ENCODE results near the gene SYMPK. TPM values are rescaled to one million over a fixed set of nuclear protein-coding genes. Genes with fewer than 3 reads are reported as not detected.

Gene SYMPK
- total RNA-seq = 30.6 and 42.0 TPM in 2 replicates

GRCh38 chr19:45862564-45863334 lies at the start of gene SYMPK:
TSS of gene SYMPK (minus strand) at chr19:45863147. CDS start at chr19:45854495, 8,652 bp downstream.
- Histone ChIP-seq H3K27me3 (ENCODE audit: insufficient read depth, low read length) (peaks cover 41% of the 10 kb centered on the region), H3K4me1 (ENCODE audit: insufficient read depth, low read length) (peaks cover 7% of the 10 kb centered on the region), H3K9me3 (ENCODE audit: low read depth, low read length) (no peaks in the 10 kb centered on the region), H3K27ac (ENCODE audit: low read depth, low read length) (peak within 1 kb of the TSS; percentile 86), H3K4me3 (ENCODE audit: insufficient read depth, low read length) (peak within 1 kb of the TSS; percentile 83), H3K4me2 (ENCODE audit: insufficient read depth, low read length) (peak within 1 kb of the TSS; percentile 90), H4K20me1 (ENCODE audit: insufficient read depth, low read length) (no peaks in the 10 kb centered on the region), H2AFZ (ENCODE audit: low read length) (peak within 1 kb of the TSS; percentile 97), H3K79me2 (ENCODE audit: insufficient read depth, low read length) (peaks cover 50% of the 10 kb centered on the region), H3K36me3 (ENCODE audit: insufficient read depth, low read length) (peaks cover 23% of the 10 kb centered on the region)
- DNase-seq (ENCODE audit: insufficient read length, low spot score, missing footprints) = peak; percentile 100
- TF ChIP-seq CTCF (IDR thresholded peaks at IDR 0.05; ENCODE audit: extremely low read depth, low read depth, low read length) = no peak

GRCh38 chr19:45911291-45911690 lies 48.3 kb upstream of the SYMPK start:
- Histone ChIP-seq H4K20me1 (ENCODE audit: insufficient read depth, low read length) (no peaks in the 10 kb centered on the region), H3K79me2 (ENCODE audit: insufficient read depth, low read length) (no peaks in the 10 kb centered on the region), H3K36me3 (ENCODE audit: insufficient read depth, low read length) (no peaks in the 10 kb centered on the region), H3K4me3 (ENCODE audit: insufficient read depth, low read length) (no peak overlapping the region), H3K9me3 (ENCODE audit: low read depth, low read length) (no peaks in the 10 kb centered on the region), H2AFZ (ENCODE audit: low read length) (no peak overlapping the region), H3K27me3 (ENCODE audit: insufficient read depth, low read length) (peaks cover 10% of the 10 kb centered on the region), H3K4me1 (ENCODE audit: insufficient read depth, low read length) (no peaks in the 10 kb centered on the region), H3K27ac (ENCODE audit: low read depth, low read length) (no peak overlapping the region), H3K4me2 (ENCODE audit: insufficient read depth, low read length) (no peak overlapping the region)
- no peak for DNase-seq (ENCODE audit: insufficient read length, low spot score, missing footprints)
- TF ChIP-seq CTCF (IDR thresholded peaks at IDR 0.05; ENCODE audit: extremely low read depth, low read depth, low read length) = no peak

- Histone ChIP-seq H3K4me3 (ENCODE audit: insufficient read depth, low read length) (no peak overlapping the region), H3K27me3 (ENCODE audit: insufficient read depth, low read length) (peaks cover 10% of the 10 kb centered on the region), H3K27ac (ENCODE audit: low read depth, low read length) (no peak overlapping the region), H3K9me3 (ENCODE audit: low read depth, low read length) (no peaks in the 10 kb centered on the region), H3K79me2 (ENCODE audit: insufficient read depth, low read length) (no peaks in the 10 kb centered on the region), H3K4me1 (ENCODE audit: insufficient read depth, low read length) (no peaks in the 10 kb centered on the region), H4K20me1 (ENCODE audit: insufficient read depth, low read length) (no peaks in the 10 kb centered on the region), H2AFZ (ENCODE audit: low read length) (no peak overlapping the region), H3K36me3 (ENCODE audit: insufficient read depth, low read length) (no peaks in the 10 kb centered on the region), H3K4me2 (ENCODE audit: insufficient read depth, low read length) (no peak overlapping the region)
- TF ChIP-seq CTCF (IDR thresholded peaks at IDR 0.05; ENCODE audit: extremely low read depth, low read depth, low read length) = no peak
- DNase-seq (ENCODE audit: insufficient read length, low spot score, missing footprints) = peak; percentile 76
These were observed 46.0 kb upstream of the SYMPK start for GRCh38 chr19:45908956-45909355.

GRCh38 chr19:45906221-45906620 lies 43.3 kb upstream of the SYMPK start:
- Histone ChIP-seq H3K4me1 (ENCODE audit: insufficient read depth, low read length) (peaks cover under 1% of the 10 kb centered on the region), H4K20me1 (ENCODE audit: insufficient read depth, low read length) (no peaks in the 10 kb centered on the region), H3K36me3 (ENCODE audit: insufficient read depth, low read length) (no peaks in the 10 kb centered on the region), H3K79me2 (ENCODE audit: insufficient read depth, low read length) (peaks cover 7% of the 10 kb centered on the region), H2AFZ (ENCODE audit: low read length) (peak overlapping the region; percentile 50), H3K9me3 (ENCODE audit: low read depth, low read length) (no peaks in the 10 kb centered on the region), H3K27me3 (ENCODE audit: insufficient read depth, low read length) (peaks cover 2% of the 10 kb centered on the region), H3K27ac (ENCODE audit: low read depth, low read length) (no peak overlapping the region), H3K4me3 (ENCODE audit: insufficient read depth, low read length) (no peak overlapping the region), H3K4me2 (ENCODE audit: insufficient read depth, low read length) (no peak overlapping the region)
- peak; percentile 15 for DNase-seq (ENCODE audit: insufficient read length, low spot score, missing footprints)
- TF ChIP-seq CTCF (IDR thresholded peaks at IDR 0.05; ENCODE audit: extremely low read depth, low read depth, low read length) = no peak
